ENCODE data around the gene KIF6.

Gene KIF6

GRCh38 chr6:39375405-39375804, 349.8 kb downstream of the KIF6 start:
- H3K36me3 ChIP-seq (ENCODE audit: control insufficient read depth, insufficient read depth, low read length): no peaks in the 10 kb centered on the region
- H2AFZ ChIP-seq: no peak overlapping the region
- no peaks in the 10 kb centered on the region for H3K9me3 ChIP-seq (ENCODE audit: control insufficient read depth, low read length)
- no peak for TF ChIP-seq CTCF (IDR thresholded peaks at IDR 0.05)
- H3K4me1 ChIP-seq: no peaks in the 10 kb centered on the region
- H3K79me2 ChIP-seq: no peaks in the 10 kb centered on the region
- H3K4me2 ChIP-seq (ENCODE audit: low read length): no peak overlapping the region
- no peak overlapping the region for H3K27ac ChIP-seq
- H3K4me3 ChIP-seq (ENCODE audit: low read depth, low read length): no peak overlapping the region
- H3K9ac ChIP-seq: no peak overlapping the region
- H3K27me3 ChIP-seq (ENCODE audit: control insufficient read depth, insufficient read depth, low read length): no peaks in the 10 kb centered on the region

GRCh38 chr6:39370390-39370789, 354.8 kb downstream of the KIF6 start:
- no peaks in the 10 kb centered on the region for H3K79me2 ChIP-seq
- no peak overlapping the region for H3K9ac ChIP-seq
- H3K4me2 ChIP-seq (ENCODE audit: low read length): no peak overlapping the region
- H3K36me3 ChIP-seq (ENCODE audit: control insufficient read depth, insufficient read depth, low read length): no peaks in the 10 kb centered on the region
- no peaks in the 10 kb centered on the region for H3K9me3 ChIP-seq (ENCODE audit: control insufficient read depth, low read length)
- H3K4me3 ChIP-seq (ENCODE audit: low read depth, low read length): no peak overlapping the region
- no peak for TF ChIP-seq CTCF (IDR thresholded peaks at IDR 0.05)
- no peak overlapping the region for H2AFZ ChIP-seq
- no peaks in the 10 kb centered on the region for H3K27me3 ChIP-seq (ENCODE audit: control insufficient read depth, insufficient read depth, low read length)
- H3K4me1 ChIP-seq: peaks cover 2% of the 10 kb centered on the region
- H3K27ac ChIP-seq: no peak overlapping the region

GRCh38 chr6:39369987-39370386, 355.2 kb downstream of the KIF6 start:
- H3K4me1 ChIP-seq: peaks cover 2% of the 10 kb centered on the region
- no peaks in the 10 kb centered on the region for H3K27me3 ChIP-seq (ENCODE audit: control insufficient read depth, insufficient read depth, low read length)
- no peak overlapping the region for H3K4me2 ChIP-seq (ENCODE audit: low read length)
- H3K4me3 ChIP-seq (ENCODE audit: low read depth, low read length): no peak overlapping the region
- no peaks in the 10 kb centered on the region for H3K79me2 ChIP-seq
- no peaks in the 10 kb centered on the region for H3K9me3 ChIP-seq (ENCODE audit: control insufficient read depth, low read length)
- H3K36me3 ChIP-seq (ENCODE audit: control insufficient read depth, insufficient read depth, low read length): no peaks in the 10 kb centered on the region
- H2AFZ ChIP-seq: no peak overlapping the region
- TF ChIP-seq CTCF (IDR thresholded peaks at IDR 0.05): no peak
- H3K9ac ChIP-seq: no peak overlapping the region
- H3K27ac ChIP-seq: no peak overlapping the region

GRCh38 chr6:39367700-39368099, 357.5 kb downstream of the KIF6 start:
- Histone ChIP-seq H3K79me2 (no peaks in the 10 kb centered on the region), H3K4me2 (ENCODE audit: low read length) (no peak overlapping the region), H3K9me3 (ENCODE audit: control insufficient read depth, low read length) (no peaks in the 10 kb centered on the region), H3K27ac (no peak overlapping the region), H3K36me3 (ENCODE audit: control insufficient read depth, insufficient read depth, low read length) (no peaks in the 10 kb centered on the region), H3K27me3 (ENCODE audit: control insufficient read depth, insufficient read depth, low read length) (no peaks in the 10 kb centered on the region), H3K4me3 (ENCODE audit: low read depth, low read length) (no peak overlapping the region), H3K9ac (no peak overlapping the region), H2AFZ (no peak overlapping the region), H3K4me1 (peaks cover 2% of the 10 kb centered on the region)
- no peak for TF ChIP-seq CTCF (IDR thresholded peaks at IDR 0.05)

- no peaks in the 10 kb centered on the region for H3K9me3 ChIP-seq (ENCODE audit: control insufficient read depth, low read length)
- no peak overlapping the region for H3K9ac ChIP-seq
- H3K4me1 ChIP-seq: peaks cover 2% of the 10 kb centered on the region
- no peaks in the 10 kb centered on the region for H3K79me2 ChIP-seq
- no peak overlapping the region for H3K4me2 ChIP-seq (ENCODE audit: low read length)
- no peak overlapping the region for H3K4me3 ChIP-seq (ENCODE audit: low read depth, low read length)
- TF ChIP-seq CTCF (IDR thresholded peaks at IDR 0.05): no peak
- no peaks in the 10 kb centered on the region for H3K36me3 ChIP-seq (ENCODE audit: control insufficient read depth, insufficient read depth, low read length)
- no peak overlapping the region for H3K27ac ChIP-seq
- H3K27me3 ChIP-seq (ENCODE audit: control insufficient read depth, insufficient read depth, low read length): no peaks in the 10 kb centered on the region
- H2AFZ ChIP-seq: no peak overlapping the region
Observed at GRCh38 chr6:39366931-39367618, 358.1 kb downstream of the KIF6 start.
